ENCODE data around the gene CCRL2.

DNA sequence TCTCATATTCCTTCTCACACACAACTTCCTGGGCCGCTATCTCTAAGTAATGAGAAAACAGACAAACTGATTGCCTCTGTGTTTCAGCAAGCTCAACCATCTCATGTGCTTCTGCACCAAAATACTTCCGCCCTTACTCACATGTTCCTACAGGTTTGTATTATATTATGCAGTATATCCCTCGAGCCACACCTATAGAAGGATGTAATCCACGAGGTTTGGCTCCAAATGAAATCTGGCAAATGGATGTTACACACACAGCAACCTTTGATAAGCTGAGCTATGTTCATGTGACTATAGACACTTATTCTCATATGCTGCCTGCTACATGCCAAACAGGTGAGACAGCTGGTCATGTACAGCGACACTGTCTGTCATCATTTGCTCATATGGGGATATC, 22.6 kb downstream of the CCRL2 start:
- TF ChIP-seq YY1 (IDR thresholded peaks at IDR 0.05; ENCODE audit: insufficient read depth, insufficient read length), result no peak
- no peak for TF ChIP-seq ZNF274 (IDR thresholded peaks at IDR 0.05; ENCODE audit: low read depth, low read length)

All from NT2/D1 (cell line).